Neuron (in vitro differentiated cells): ENCODE results near the gene ZNF526.

Source experiments
- H2AFZ ChIP-seq: one replicate; pipeline ENCODE4 v1.6.1; 2013; ENCODE audit warnings: low read depth, mild to moderate bottlenecking, inconsistent platforms, low read length, moderate library complexity
- H3K27me3 ChIP-seq: one replicate; pipeline ENCODE4 v1.6.1; 2013; ENCODE audit warnings: low read length; ENCODE audit not compliant: insufficient read depth
- H3K36me3 ChIP-seq: one replicate; pipeline ENCODE4 v1.6.1; 2013; ENCODE audit warnings: low read length; ENCODE audit not compliant: insufficient read depth
- H3K4me1 ChIP-seq: one replicate; pipeline ENCODE4 v1.6.1; 2013; ENCODE audit warnings: low read length; ENCODE audit not compliant: insufficient read depth
- H3K4me3 ChIP-seq: 2 replicates; pipeline ENCODE4 v1.5.1; 2013; ENCODE audit warnings: mild to moderate bottlenecking, low read length, moderate library complexity
- H3K9me3 ChIP-seq: one replicate; pipeline ENCODE4 v1.6.1; 2013; ENCODE audit warnings: low read length

Gene ZNF526

GRCh38 chr19:42184401-42184861, 35.7 kb upstream of the ZNF526 start:
- no peaks in the 10 kb centered on the region for H3K36me3 ChIP-seq
- H3K4me3 ChIP-seq = no peak overlapping the region
- peaks cover 17% of the 10 kb centered on the region for H3K27me3 ChIP-seq

GRCh38 chr19:42185277-42185676, 34.8 kb upstream of the ZNF526 start:
- Histone ChIP-seq H3K36me3 (no peaks in the 10 kb centered on the region), H3K9me3 (no peaks in the 10 kb centered on the region), H3K4me3 (no peak overlapping the region), H3K4me1 (no peaks in the 10 kb centered on the region), H3K27me3 (peaks cover 10% of the 10 kb centered on the region), H2AFZ (no peak overlapping the region)

More at GRCh38 chr19:42184401-42184861, 35.7 kb upstream of the ZNF526 start:
- Histone ChIP-seq H3K9me3 (no peaks in the 10 kb centered on the region), H2AFZ (no peak overlapping the region), H3K4me1 (peaks cover 7% of the 10 kb centered on the region)

GRCh38 chr19:42188665-42189064, 31.4 kb upstream of the ZNF526 start:
- Histone ChIP-seq H3K9me3 (peaks cover 4% of the 10 kb centered on the region), H3K4me3 (no peak overlapping the region), H3K27me3 (peaks cover 18% of the 10 kb centered on the region), H2AFZ (no peak overlapping the region), H3K4me1 (no peaks in the 10 kb centered on the region), H3K36me3 (no peaks in the 10 kb centered on the region)

- peaks cover 4% of the 10 kb centered on the region for H3K9me3 ChIP-seq
- H3K4me3 ChIP-seq = no peak overlapping the region
- no peaks in the 10 kb centered on the region for H3K4me1 ChIP-seq
- peaks cover 18% of the 10 kb centered on the region for H3K27me3 ChIP-seq
- H3K36me3 ChIP-seq = no peaks in the 10 kb centered on the region
- H2AFZ ChIP-seq = no peak overlapping the region
These were observed 31.0 kb upstream of the ZNF526 start for GRCh38 chr19:42189133-42189532.

- H3K27me3 ChIP-seq = peaks cover 18% of the 10 kb centered on the region
- peaks cover 4% of the 10 kb centered on the region for H3K9me3 ChIP-seq
- no peak overlapping the region for H2AFZ ChIP-seq
- no peak overlapping the region for H3K4me3 ChIP-seq
- no peaks in the 10 kb centered on the region for H3K36me3 ChIP-seq
- H3K4me1 ChIP-seq = no peaks in the 10 kb centered on the region
These were observed 28.8 kb upstream of the ZNF526 start for GRCh38 chr19:42191330-42191729.

- Histone ChIP-seq H2AFZ (no peak overlapping the region), H3K27me3 (peaks cover 18% of the 10 kb centered on the region), H3K9me3 (peaks cover 4% of the 10 kb centered on the region), H3K4me3 (no peak overlapping the region), H3K36me3 (no peaks in the 10 kb centered on the region), H3K4me1 (no peaks in the 10 kb centered on the region)
These were observed 28.3 kb upstream of the ZNF526 start for GRCh38 chr19:42191855-42192254.

GRCh38 chr19:42193294-42193693, 26.8 kb upstream of the ZNF526 start:
- Histone ChIP-seq H3K4me3 (no peak overlapping the region), H3K27me3 (peaks cover 18% of the 10 kb centered on the region), H2AFZ (no peak overlapping the region), H3K36me3 (peaks cover 4% of the 10 kb centered on the region), H3K4me1 (no peaks in the 10 kb centered on the region), H3K9me3 (peaks cover 4% of the 10 kb centered on the region)

GRCh38 chr19:42193706-42194105, 26.4 kb upstream of the ZNF526 start:
- Histone ChIP-seq H3K9me3 (peaks cover 4% of the 10 kb centered on the region), H3K4me1 (no peaks in the 10 kb centered on the region), H3K4me3 (no peak overlapping the region), H3K36me3 (peaks cover 7% of the 10 kb centered on the region), H3K27me3 (peaks cover 18% of the 10 kb centered on the region), H2AFZ (no peak overlapping the region)

- peaks cover 4% of the 10 kb centered on the region for H3K9me3 ChIP-seq
- no peaks in the 10 kb centered on the region for H3K4me1 ChIP-seq
- peaks cover 28% of the 10 kb centered on the region for H3K36me3 ChIP-seq
- H3K4me3 ChIP-seq = no peak overlapping the region
- no peak overlapping the region for H2AFZ ChIP-seq
- peaks cover 8% of the 10 kb centered on the region for H3K27me3 ChIP-seq
These were observed 23.8 kb upstream of the ZNF526 start for GRCh38 chr19:42196011-42197001.

GRCh38 chr19:42197375-42197817, 22.7 kb upstream of the ZNF526 start:
- Histone ChIP-seq H3K36me3 (peaks cover 34% of the 10 kb centered on the region), H3K4me1 (no peaks in the 10 kb centered on the region), H3K27me3 (no peaks in the 10 kb centered on the region), H3K4me3 (no peak overlapping the region), H2AFZ (no peak overlapping the region), H3K9me3 (peaks cover 4% of the 10 kb centered on the region)

- no peaks in the 10 kb centered on the region for H3K27me3 ChIP-seq
- no peaks in the 10 kb centered on the region for H3K9me3 ChIP-seq
- H3K4me1 ChIP-seq = no peaks in the 10 kb centered on the region
- H3K4me3 ChIP-seq = no peak overlapping the region
- H3K36me3 ChIP-seq = peaks cover 41% of the 10 kb centered on the region
- H2AFZ ChIP-seq = no peak overlapping the region
These were observed 21.3 kb upstream of the ZNF526 start for GRCh38 chr19:42198676-42199439.

- no peak overlapping the region for H3K4me3 ChIP-seq
- peaks cover 45% of the 10 kb centered on the region for H3K36me3 ChIP-seq
- H3K9me3 ChIP-seq = no peaks in the 10 kb centered on the region
- H3K27me3 ChIP-seq = no peaks in the 10 kb centered on the region
- H3K4me1 ChIP-seq = no peaks in the 10 kb centered on the region
- no peak overlapping the region for H2AFZ ChIP-seq
These were observed 20.5 kb upstream of the ZNF526 start for GRCh38 chr19:42199440-42200115.
